ENCODE data around the gene PNPLA7.

DNA sequence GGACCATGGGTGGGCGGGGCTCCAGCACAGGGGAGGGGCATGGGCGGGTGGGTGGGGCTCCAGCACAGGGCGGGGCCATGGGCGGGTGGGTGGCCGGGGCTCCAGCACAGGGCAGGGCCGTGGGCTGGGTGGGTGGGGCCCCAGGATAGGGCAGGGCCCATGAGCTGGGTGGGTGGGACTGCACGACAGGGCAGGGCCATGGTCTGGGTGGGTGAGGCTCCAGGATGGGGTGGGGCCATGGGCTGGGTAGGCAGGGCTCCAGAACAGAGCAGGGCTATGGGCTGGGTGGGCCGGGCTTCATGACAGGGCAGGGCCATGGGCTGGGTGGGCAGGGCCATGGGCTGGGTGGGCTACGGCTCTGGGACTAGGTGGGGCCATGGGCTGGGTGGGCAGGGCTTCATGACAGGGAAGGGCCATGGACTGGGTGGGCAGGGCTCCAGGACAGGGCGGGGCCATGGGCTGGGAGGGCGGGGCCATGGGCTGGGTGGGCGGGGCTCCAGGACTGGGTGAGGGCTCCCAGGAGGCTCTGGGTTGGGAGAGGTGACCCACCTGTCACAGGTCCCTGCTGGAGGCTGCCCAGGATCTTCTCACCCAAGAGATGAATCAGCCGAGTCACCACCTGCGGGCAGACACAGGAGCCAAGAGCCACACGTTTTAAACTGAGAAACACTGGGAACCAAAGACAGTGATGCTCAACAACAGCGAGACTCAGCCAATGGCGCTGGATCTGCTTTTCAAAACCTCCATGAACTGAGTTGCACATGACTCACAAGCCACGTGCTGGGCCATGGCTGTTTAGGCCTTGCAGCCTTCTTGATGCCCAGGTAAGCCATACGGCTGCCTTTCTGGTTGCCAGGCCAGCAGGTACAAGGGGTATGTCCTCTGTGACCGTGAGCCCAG is 57.5 kb downstream of the PNPLA7 start:
- TF ChIP-seq, protein P1, sequence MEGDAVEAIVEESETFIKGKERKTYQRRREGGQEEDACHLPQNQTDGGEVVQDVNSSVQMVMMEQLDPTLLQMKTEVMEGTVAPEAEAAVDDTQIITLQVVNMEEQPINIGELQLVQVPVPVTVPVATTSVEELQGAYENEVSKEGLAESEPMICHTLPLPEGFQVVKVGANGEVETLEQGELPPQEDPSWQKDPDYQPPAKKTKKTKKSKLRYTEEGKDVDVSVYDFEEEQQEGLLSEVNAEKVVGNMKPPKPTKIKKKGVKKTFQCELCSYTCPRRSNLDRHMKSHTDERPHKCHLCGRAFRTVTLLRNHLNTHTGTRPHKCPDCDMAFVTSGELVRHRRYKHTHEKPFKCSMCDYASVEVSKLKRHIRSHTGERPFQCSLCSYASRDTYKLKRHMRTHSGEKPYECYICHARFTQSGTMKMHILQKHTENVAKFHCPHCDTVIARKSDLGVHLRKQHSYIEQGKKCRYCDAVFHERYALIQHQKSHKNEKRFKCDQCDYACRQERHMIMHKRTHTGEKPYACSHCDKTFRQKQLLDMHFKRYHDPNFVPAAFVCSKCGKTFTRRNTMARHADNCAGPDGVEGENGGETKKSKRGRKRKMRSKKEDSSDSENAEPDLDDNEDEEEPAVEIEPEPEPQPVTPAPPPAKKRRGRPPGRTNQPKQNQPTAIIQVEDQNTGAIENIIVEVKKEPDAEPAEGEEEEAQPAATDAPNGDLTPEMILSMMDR (IDR thresholded peaks at IDR 0.05): no peak
- TF ChIP-seq POLR2A (IDR thresholded peaks at IDR 0.05) (no peak), POLR2AphosphoS5 (IDR thresholded peaks at IDR 0.05) (no peak), EP300 (IDR thresholded peaks at IDR 0.05) (no peak)

All from stomach (tissue), 4 donors.